Tibial artery (tissue), 4 donors: Measurements from ENCODE around the gene PLSCR4.

ENCODE experiments used
- DNase-seq, 2 donors: peaks; one replicate each; pipeline ENCODE4 v3.0.0-alpha.2; 2019
- H3K27ac ChIP-seq, 2 donors: fragments of 200-600 bp; sonication (generic) in 1 of 2; 1 replicate in 1 of 2; 2 replicates in 1 of 2; pipeline ENCODE4 v1.5.1; 2018 to 2019; ENCODE audit warnings: mild to moderate bottlenecking in 1 of 2
- H3K27me3 ChIP-seq, 2 donors: fragments of 200-600 bp; sonication (generic) in 1 of 2; one replicate each; pipeline versions ENCODE4 v1.5.1 to v1.6.0; 2016 to 2019
- H3K36me3 ChIP-seq, 3 donors: fragments of 200-600 bp; sonication (generic) in 2 of 3; one replicate each; pipeline ENCODE4 v1.5.1; 2016 to 2019; ENCODE audit warnings: mild to moderate bottlenecking in 2 of 3
- H3K4me1 ChIP-seq, 4 donors: fragments of 200-600 bp; sonication (generic) in 2 of 4; 1 replicate in 3 of 4; 2 replicates in 1 of 4; pipeline ENCODE4 v1.5.1; 2016 to 2019
- H3K4me3 ChIP-seq, 2 donors: fragments of 200-600 bp; sonication (generic) in 1 of 2; 1 replicate in 1 of 2; 2 replicates in 1 of 2; pipeline ENCODE4 v1.5.1; 2018 to 2019; ENCODE audit warnings: mild to moderate bottlenecking in 2 of 2
- H3K9me3 ChIP-seq, 3 donors: fragments of 200-600 bp; sonication (generic) in 1 of 3; one replicate each; pipeline ENCODE4 v1.5.1; 2016 to 2019
- intact Hi-C: fragments of 100-400 bp; cut with DNase I; formaldehyde crosslinking; loops from one replicate; pipeline ENCODE4 v1.15.0; 2023; ENCODE audit warnings: low total_unique reads
- TF ChIP-seq, protein P1 (sequence below), 2 experiments: fragments of 200-600 bp in 1 of 2; fragments of 450-650 bp in 1 of 2; IDR thresholded peaks; one replicate each; pipeline ENCODE4 v1.5.1; 2017 to 2019; ENCODE audit warnings: antibody characterized with exemption in 2 of 2, mild to moderate bottlenecking in 1 of 2, moderate library complexity in 1 of 2

PLSCR4 gene

DNA sequence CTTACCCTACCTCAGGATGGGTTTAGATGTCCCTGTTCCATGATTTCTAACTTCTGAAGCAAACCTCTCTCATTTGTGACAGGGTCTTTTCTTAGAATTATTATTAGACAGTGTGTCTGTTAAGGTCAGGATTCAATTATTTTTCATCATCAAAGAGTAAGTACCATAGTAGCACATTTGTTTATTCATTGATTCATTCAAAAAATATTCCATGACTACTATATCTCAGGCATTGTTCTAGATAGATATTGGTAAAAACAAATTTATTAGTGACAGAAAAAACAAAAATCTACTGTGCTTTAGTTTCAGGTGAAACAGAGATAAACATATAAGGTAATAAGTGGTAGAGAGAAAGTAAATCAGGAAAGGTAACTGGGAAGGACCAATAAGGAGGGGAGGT is 86.4 kb downstream of the PLSCR4 start:
- TF ChIP-seq, protein P1, sequence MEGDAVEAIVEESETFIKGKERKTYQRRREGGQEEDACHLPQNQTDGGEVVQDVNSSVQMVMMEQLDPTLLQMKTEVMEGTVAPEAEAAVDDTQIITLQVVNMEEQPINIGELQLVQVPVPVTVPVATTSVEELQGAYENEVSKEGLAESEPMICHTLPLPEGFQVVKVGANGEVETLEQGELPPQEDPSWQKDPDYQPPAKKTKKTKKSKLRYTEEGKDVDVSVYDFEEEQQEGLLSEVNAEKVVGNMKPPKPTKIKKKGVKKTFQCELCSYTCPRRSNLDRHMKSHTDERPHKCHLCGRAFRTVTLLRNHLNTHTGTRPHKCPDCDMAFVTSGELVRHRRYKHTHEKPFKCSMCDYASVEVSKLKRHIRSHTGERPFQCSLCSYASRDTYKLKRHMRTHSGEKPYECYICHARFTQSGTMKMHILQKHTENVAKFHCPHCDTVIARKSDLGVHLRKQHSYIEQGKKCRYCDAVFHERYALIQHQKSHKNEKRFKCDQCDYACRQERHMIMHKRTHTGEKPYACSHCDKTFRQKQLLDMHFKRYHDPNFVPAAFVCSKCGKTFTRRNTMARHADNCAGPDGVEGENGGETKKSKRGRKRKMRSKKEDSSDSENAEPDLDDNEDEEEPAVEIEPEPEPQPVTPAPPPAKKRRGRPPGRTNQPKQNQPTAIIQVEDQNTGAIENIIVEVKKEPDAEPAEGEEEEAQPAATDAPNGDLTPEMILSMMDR (IDR thresholded peaks at IDR 0.05), result no peak
- no peak for DNase-seq
- H3K9me3 ChIP-seq, result no peaks in the 10 kb centered on the region
- H3K36me3 ChIP-seq, result no peaks in the 10 kb centered on the region
- peak overlapping the region; percentile 97 for H3K27ac ChIP-seq
- H3K4me1 ChIP-seq, result peaks cover 0 to 58% (median 35%) of the 10 kb centered on the region in 4 donors
- intact Hi-C loops, result no loop called here
- no peaks in the 10 kb centered on the region for H3K27me3 ChIP-seq
- H3K4me3 ChIP-seq, result no peak overlapping the region

DNA sequence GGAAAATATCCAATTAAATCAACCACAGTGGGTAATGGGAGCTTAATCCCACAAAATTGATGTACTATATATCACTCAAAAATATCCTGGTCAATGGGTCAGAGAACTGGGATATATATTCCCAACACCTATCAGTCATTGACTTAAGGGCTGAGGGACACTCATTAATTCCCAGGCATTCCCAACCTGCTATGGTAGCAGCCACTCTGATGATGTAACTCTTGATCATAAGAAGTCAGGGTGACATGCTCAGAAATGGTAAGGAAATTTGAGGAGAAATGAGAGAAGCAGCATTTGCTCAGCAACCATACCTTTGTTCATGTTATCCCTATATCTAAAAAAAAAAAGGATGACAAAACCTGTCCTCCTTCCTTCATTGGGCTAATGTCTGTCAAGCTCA is 86.8 kb downstream of the PLSCR4 start:
- no peaks in the 10 kb centered on the region for H3K27me3 ChIP-seq
- DNase-seq, result no peak
- TF ChIP-seq, protein P1 (IDR thresholded peaks at IDR 0.05), result no peak
- no peaks in the 10 kb centered on the region for H3K36me3 ChIP-seq
- intact Hi-C loops, result no loop called here
- H3K4me3 ChIP-seq, result no peak overlapping the region
- H3K9me3 ChIP-seq, result no peaks in the 10 kb centered on the region
- peaks cover 0 to 61% (median 36%) of the 10 kb centered on the region in 4 donors for H3K4me1 ChIP-seq
- H3K27ac ChIP-seq, result peak overlapping the region; percentile 97

DNA sequence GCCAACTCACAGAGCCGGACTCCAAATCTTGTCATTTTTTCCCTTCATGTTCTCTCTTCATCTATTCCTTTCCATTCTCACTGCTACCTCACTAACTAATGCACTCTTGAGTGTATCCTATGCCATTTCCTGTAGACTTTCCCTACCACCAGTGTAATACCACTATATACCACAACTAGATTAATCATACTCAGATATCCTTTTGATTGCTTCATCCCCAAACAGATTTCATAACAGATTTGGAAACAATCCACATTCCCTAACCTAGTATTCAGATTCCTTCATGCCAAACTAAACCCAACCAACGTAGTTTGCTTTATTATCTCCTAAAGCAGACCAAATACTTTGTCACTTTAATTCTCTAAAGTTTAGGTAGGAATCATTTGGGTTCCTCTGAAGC is 87.3 kb downstream of the PLSCR4 start:
- no peaks in the 10 kb centered on the region for H3K9me3 ChIP-seq
- no peak overlapping the region for H3K4me3 ChIP-seq
- H3K27me3 ChIP-seq, result no peaks in the 10 kb centered on the region
- intact Hi-C loops, result no loop called here
- no peaks in the 10 kb centered on the region for H3K36me3 ChIP-seq
- TF ChIP-seq, protein P1 (IDR thresholded peaks at IDR 0.05), result peak; percentile 56 to 74
- no peak for DNase-seq
- peaks cover 0 to 66% (median 39%) of the 10 kb centered on the region in 4 donors for H3K4me1 ChIP-seq
- peak overlapping the region; percentile 97 for H3K27ac ChIP-seq

DNA sequence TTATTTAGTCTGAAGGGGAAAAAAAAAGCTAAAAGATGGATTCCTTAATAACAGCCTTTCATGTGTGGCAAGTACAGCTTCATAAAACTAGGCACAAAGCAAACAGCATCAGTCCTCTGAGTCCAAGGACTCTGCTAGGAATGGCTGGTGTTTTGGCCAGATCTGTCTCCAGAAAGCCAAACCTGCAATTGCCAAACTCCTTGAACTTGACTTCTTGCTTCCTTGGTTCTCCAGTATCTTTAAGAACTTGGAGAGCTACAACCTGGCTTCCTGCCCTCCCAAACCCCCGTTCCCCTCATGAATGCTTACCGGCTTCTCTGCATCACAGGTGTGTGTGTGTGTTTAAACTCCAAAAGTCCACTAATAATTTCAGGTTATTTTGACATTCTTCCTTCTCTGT is 88.3 kb downstream of the PLSCR4 start:
- peak overlapping the region; percentile 97 for H3K27ac ChIP-seq
- TF ChIP-seq, protein P1 (IDR thresholded peaks at IDR 0.05), result no peak
- H3K9me3 ChIP-seq, result no peaks in the 10 kb centered on the region
- H3K4me3 ChIP-seq, result peak overlapping the region in 1 of 2 donors; percentile 92
- no peak for DNase-seq
- H3K4me1 ChIP-seq, result peaks cover 0 to 76% (median 40%) of the 10 kb centered on the region in 4 donors
- no peaks in the 10 kb centered on the region for H3K36me3 ChIP-seq
- H3K27me3 ChIP-seq, result no peaks in the 10 kb centered on the region
- intact Hi-C loops, result no loop called here

DNA sequence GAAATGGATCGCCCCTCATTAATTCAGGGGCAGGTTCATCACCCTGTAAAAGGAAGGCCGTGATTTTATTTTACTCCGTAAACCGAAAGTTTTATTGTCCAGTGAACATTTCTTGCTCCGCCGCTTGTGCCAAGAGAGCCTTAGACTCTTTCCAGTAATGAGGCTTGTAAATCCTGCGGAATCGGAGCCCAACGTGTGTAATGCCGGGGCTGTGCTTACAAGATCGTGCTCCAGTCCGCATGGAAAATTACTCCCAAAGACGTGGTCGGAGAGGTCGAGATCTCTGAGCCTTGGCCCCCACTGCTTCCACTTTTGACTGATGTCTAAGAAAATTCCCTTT is 89.3 kb downstream of the PLSCR4 start:
- DNase-seq, result peak; percentile 51 to 79
- intact Hi-C loops, result no loop called here

More for the DNA sequence above, 89.3 kb downstream of the PLSCR4 start:
- Histone ChIP-seq H3K4me1 (peaks cover 0 to 76% (median 33%) of the 10 kb centered on the region in 4 donors), H3K36me3 (no peaks in the 10 kb centered on the region), H3K27ac (peak overlapping the region; percentile 97), H3K9me3 (no peaks in the 10 kb centered on the region), H3K27me3 (no peaks in the 10 kb centered on the region), H3K4me3 (peak overlapping the region; percentile 86 to 92)
- TF ChIP-seq, protein P1 (IDR thresholded peaks at IDR 0.05), result no peak
